Activated naive CD8-positive, alpha-beta T cell treated with anti-CD3 and anti-CD28 coated beads, Interleukin-2, amount 50 U/mL, for 24 hours (primary cell): ENCODE measurements around the gene ADRA2C.
A peak's percentile ranks its signal among the peaks of the same experiment; 100 is the strongest.

Experiments used
- ATAC-seq: fragments of 150-1000 bp; cut with Tn5 transposase; one replicate; pipeline ENCODE4 v1.10.0; 2021
- DNase-seq: peaks from one replicate; pipeline ENCODE4 v3.0.0; 2021
- H3K27ac Mint-ChIP-seq: one replicate; pipeline ENCODE4 v1.8.0; 2021; ENCODE audit warnings: mild to moderate bottlenecking, mixed read lengths
- H3K27me3 Mint-ChIP-seq: one replicate; pipeline ENCODE4 v1.8.0; 2021; ENCODE audit warnings: mixed read lengths
- H3K36me3 Mint-ChIP-seq: one replicate; pipeline ENCODE4 v1.8.0; 2021; ENCODE audit warnings: low read depth, mixed read lengths
- H3K4me1 Mint-ChIP-seq: one replicate; pipeline ENCODE4 v1.8.0; 2021; ENCODE audit warnings: mixed read lengths
- H3K4me3 Mint-ChIP-seq: one replicate; pipeline ENCODE4 v1.8.0; 2021; ENCODE audit warnings: mild to moderate bottlenecking, moderate library complexity, mixed read lengths
- H3K9me3 Mint-ChIP-seq: one replicate; pipeline ENCODE4 v1.8.0; 2021; ENCODE audit warnings: mixed read lengths

The ADRA2C gene

DNA sequence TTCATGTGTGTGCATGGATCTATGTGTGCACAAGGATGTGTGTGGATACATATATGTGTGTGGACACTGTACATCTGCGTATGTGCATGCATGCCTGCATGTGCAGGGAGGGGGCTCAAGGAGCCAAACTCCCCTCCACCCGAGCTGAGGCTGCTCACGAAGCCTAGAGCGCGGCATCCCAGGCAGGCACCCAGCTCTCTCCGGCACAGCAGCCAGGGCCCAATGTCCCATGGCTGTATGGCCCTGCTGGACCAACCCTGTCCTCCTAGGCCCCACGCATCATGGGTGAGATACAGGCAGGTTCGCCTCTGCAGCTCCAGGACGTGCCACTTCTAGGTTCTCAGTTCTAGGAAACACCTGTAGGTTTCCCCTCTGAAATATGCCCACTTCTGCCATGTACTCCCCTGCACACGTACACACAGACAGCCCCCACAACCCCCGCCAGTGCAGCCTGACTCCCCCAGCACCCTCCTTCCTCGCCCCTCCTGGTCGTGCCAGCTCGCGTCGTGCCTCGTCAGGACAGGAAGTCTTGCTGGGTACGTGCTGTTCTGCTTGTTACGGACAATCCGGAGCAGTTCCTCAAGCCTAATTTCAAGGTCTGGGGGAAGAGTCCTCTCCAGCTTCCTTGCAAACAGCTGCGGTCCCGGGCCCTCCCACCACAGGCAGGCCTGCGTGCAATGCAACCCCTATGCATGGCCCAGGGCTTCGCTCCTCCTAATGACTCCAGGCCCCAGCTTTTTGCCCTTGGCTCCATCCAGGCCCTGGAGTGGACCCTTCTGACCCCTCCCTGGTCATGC lies 3.2 kb upstream of the ADRA2C start:
- H3K27ac Mint-ChIP-seq = no peak overlapping the region
- no peaks in the 10 kb centered on the region for H3K9me3 Mint-ChIP-seq
- DNase-seq (no peak), ATAC-seq (no peak)
- peaks cover 1% of the 10 kb centered on the region for H3K36me3 Mint-ChIP-seq
- peaks cover 7% of the 10 kb centered on the region for H3K4me1 Mint-ChIP-seq
- no peak overlapping the region for H3K4me3 Mint-ChIP-seq
- peaks cover 21% of the 10 kb centered on the region for H3K27me3 Mint-ChIP-seq

DNA sequence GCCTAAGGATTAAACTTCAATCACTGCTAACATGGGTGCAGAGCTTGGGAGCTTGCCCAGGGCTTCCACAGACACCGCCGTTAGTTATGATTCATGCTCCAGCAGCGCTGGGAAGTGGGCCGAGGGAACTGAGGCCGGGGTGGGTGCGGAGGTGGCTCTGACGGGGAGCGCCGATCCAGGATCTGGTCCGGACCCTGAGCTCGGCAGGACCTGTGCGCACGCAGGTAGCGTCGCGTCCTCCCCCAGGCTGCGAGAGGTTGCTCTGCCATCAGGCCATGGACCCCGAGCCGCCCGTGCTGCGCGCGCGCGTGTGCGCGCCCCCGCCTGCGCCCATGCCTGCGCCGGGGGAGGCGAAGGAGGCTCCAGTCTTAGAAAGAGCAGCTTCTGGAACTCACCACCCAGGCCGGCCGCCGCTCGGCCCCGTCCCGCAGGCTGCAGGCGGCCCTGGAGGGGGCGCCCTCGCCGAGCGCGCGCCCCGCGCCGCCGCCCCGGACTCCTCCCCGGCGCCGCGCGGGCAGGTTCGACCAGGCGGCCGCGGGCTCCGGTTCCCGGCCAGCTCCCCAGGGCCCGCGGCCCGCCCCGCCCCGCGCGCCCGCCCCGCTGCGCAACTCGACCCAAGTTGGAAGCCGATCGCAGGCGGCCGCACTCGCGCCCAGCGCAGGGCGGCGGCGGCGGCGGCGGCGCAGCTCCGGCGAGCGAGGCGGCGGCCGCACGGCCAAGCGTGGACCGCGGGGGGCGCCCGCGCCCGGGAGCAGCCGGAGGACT lies 732 bp upstream of the ADRA2C start:
- peaks cover 1% of the 10 kb centered on the region for H3K36me3 Mint-ChIP-seq
- peaks cover 31% of the 10 kb centered on the region for H3K27me3 Mint-ChIP-seq
- ATAC-seq (no peak), DNase-seq (peak; percentile 10)
- no peak overlapping the region for H3K4me3 Mint-ChIP-seq
- H3K9me3 Mint-ChIP-seq = no peaks in the 10 kb centered on the region
- H3K27ac Mint-ChIP-seq = no peak overlapping the region
- peaks cover 7% of the 10 kb centered on the region for H3K4me1 Mint-ChIP-seq

DNA sequence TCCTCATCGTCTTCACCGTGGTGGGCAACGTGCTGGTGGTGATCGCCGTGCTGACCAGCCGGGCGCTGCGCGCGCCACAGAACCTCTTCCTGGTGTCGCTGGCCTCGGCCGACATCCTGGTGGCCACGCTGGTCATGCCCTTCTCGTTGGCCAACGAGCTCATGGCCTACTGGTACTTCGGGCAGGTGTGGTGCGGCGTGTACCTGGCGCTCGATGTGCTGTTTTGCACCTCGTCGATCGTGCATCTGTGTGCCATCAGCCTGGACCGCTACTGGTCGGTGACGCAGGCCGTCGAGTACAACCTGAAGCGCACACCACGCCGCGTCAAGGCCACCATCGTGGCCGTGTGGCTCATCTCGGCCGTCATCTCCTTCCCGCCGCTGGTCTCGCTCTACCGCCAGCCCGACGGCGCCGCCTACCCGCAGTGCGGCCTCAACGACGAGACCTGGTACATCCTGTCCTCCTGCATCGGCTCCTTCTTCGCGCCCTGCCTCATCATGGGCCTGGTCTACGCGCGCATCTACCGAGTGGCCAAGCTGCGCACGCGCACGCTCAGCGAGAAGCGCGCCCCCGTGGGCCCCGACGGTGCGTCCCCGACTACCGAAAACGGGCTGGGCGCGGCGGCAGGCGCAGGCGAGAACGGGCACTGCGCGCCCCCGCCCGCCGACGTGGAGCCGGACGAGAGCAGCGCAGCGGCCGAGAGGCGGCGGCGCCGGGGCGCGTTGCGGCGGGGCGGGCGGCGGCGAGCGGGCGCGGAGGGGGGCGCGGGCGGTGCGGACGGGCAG lies 792 bp downstream of the ADRA2C start:
- DNase-seq (no peak), ATAC-seq (no peak)
- peaks cover 1% of the 10 kb centered on the region for H3K36me3 Mint-ChIP-seq
- peaks cover 31% of the 10 kb centered on the region for H3K27me3 Mint-ChIP-seq
- peak overlapping the region; percentile 35 for H3K27ac Mint-ChIP-seq
- peak overlapping the region; percentile 51 for H3K4me3 Mint-ChIP-seq
- peaks cover 7% of the 10 kb centered on the region for H3K4me1 Mint-ChIP-seq
- no peaks in the 10 kb centered on the region for H3K9me3 Mint-ChIP-seq

DNA sequence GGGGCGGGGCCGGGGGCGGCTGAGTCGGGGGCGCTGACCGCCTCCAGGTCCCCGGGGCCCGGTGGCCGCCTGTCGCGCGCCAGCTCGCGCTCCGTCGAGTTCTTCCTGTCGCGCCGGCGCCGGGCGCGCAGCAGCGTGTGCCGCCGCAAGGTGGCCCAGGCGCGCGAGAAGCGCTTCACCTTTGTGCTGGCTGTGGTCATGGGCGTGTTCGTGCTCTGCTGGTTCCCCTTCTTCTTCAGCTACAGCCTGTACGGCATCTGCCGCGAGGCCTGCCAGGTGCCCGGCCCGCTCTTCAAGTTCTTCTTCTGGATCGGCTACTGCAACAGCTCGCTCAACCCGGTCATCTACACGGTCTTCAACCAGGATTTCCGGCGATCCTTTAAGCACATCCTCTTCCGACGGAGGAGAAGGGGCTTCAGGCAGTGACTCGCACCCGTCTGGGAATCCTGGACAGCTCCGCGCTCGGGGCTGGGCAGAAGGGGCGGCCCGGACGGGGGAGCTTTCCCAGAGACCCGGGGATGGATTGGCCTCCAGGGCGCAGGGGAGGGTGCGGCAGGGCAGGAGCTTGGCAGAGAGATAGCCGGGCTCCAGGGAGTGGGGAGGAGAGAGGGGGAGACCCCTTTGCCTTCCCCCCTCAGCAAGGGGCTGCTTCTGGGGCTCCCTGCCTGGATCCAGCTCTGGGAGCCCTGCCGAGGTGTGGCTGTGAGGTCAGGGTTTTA lies 1.5 kb downstream of the ADRA2C start:
- no peaks in the 10 kb centered on the region for H3K9me3 Mint-ChIP-seq
- peaks cover 1% of the 10 kb centered on the region for H3K36me3 Mint-ChIP-seq
- DNase-seq = no peak
- peaks cover 31% of the 10 kb centered on the region for H3K27me3 Mint-ChIP-seq
- no peak overlapping the region for H3K27ac Mint-ChIP-seq
- no peak for ATAC-seq
- H3K4me3 Mint-ChIP-seq = peak overlapping the region; percentile 35
- peaks cover 7% of the 10 kb centered on the region for H3K4me1 Mint-ChIP-seq

DNA sequence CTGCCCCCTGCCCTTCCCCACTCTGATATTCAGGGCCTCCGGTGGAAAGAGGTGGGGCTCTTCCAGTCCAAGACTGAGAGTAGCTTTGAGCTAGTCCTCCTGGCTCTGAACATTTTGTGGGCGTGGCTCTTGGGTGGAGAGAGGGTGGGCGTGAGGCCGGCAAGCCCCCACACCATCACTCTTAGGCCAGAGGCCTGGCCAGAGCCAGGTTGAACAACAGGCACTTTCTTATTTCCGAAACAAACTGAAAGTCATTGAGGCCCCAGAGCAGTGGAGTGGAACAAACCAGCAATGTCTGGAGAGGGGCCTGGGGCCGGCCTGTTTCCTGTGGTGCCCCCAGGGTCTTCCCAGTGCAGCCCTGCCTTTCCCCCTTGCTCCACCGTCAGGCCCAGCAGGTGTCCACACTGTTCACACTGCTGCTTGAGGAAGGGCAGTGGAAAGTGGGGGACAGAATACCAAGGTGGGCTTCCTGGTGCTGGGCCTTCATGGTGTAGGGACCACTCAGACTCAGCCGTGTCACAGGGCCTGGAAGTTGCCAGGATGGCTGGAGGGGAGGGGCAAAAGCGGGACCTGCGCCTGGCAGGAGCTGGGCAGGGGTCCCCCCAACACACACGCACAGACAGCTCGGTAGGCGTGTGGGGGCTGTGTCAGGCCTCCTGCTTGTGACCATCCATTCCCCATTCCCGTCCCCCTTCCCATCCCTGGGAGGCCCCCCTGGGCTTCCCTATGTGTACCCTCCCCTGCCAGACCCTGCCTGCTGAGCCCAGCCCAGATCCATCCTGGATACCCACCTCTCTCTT lies 2.9 kb downstream of the ADRA2C start:
- Mint-ChIP-seq H3K4me3 (no peak overlapping the region), H3K36me3 (peaks cover 1% of the 10 kb centered on the region), H3K9me3 (no peaks in the 10 kb centered on the region), H3K27me3 (peaks cover 28% of the 10 kb centered on the region), H3K4me1 (peaks cover 7% of the 10 kb centered on the region), H3K27ac (no peak overlapping the region)
- no peak for DNase-seq
- ATAC-seq = no peak

DNA sequence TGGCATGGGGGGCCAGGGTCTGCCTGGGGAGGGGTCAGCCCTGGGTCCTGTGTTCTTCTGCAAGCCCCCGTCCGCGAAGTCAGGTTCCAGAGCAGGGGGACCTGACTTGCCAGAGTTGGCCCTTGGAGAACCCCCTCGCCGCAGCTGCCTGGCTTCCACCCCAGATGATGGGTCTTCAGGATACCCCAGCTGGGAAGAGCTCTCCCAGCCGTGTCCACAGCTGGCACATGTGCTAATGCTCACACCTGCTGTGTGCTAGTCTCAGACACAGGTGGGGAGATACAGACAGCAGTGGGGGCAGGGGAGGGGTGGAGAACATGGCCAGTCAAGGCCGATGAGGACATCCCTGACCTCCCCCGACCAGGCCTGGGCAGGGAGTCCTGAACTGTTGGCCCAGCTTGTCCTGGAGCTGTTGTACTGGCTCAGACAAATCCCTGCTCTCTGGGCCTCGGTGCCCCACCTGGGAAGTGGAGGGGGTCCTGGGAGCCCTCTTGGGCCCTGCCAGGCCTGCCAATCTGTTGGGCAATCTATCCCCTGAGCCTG lies 3.5 kb downstream of the ADRA2C start:
- Mint-ChIP-seq H3K27ac (no peak overlapping the region), H3K4me3 (no peak overlapping the region), H3K36me3 (peaks cover 1% of the 10 kb centered on the region), H3K27me3 (peaks cover 24% of the 10 kb centered on the region), H3K4me1 (peaks cover 7% of the 10 kb centered on the region), H3K9me3 (no peaks in the 10 kb centered on the region)
- ATAC-seq = no peak
- DNase-seq = no peak

DNA sequence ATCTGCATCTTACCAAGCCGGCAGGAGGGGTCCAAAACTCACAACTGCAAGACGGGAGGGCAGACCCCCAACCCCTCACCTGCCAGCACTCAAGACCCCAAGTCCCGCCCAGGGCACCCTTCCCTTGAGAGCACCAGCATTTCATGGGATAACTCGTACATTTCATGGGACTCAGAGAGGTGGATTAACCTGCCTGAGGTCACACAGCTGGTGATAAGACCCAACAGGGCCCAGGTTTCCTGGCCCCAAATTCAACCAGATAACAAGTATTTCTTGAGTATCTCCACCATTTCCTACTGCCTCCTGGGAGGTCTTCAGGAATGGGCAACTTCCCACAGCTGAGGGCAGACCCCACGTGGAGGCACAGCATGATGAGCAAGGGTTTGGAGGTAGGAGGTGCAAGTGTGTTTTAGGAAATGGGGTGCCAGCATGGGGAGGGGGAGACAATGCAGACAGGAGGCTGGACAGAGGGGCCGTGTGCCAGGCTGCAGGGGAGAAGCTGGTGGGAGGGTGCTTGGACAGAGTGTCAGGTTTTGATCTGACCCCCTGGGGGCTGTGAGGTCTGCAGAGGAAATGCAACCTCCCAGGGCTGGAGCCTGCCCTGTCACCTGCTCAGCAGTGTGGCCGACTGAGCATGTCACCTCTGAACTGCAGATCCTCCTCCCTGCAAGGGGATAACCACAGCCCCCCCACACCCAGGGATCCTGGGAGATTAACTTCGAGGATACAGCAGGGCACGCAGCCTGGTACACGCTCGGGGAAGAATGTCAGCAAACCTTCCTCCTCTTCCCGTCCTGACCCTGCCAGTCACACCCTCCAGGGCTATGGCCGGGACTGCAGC lies 4.4 kb downstream of the ADRA2C start:
- H3K27me3 Mint-ChIP-seq = peaks cover 19% of the 10 kb centered on the region
- H3K36me3 Mint-ChIP-seq = peaks cover 1% of the 10 kb centered on the region
- H3K4me3 Mint-ChIP-seq = no peak overlapping the region
- DNase-seq (no peak), ATAC-seq (no peak)
- H3K4me1 Mint-ChIP-seq = peaks cover 7% of the 10 kb centered on the region
- no peak overlapping the region for H3K27ac Mint-ChIP-seq
- no peaks in the 10 kb centered on the region for H3K9me3 Mint-ChIP-seq

DNA sequence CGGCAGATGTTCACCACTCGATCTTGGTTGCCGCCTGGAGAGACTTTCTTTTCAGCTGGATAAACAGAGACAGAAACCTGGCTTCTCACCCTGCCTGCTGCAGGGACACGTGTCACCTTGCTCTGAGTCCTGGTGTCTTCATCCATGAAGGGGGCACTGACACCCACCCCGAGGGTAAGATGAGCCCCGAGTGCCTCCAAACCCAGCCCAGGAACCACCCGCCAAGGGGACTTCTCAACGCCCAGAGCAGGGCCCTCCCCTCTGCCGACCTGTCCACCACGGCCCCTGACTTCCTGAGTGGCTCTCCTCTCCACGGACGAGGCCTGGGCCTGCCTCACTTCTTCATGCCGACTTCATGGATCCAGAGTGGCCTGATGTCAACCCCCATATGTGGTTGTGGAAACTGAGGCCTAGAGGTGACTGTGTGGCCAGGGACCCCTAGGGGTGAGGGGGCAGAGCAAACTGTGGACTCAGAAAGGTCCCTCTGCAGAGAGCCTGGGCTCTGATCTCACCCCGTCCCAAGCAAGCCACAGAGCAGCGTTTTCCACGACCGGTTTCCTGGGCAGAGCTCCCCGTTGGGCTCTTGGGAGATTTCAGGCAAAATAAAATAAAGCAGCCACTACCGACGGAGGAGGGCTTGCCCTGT lies 5.1 kb downstream of the ADRA2C start:
- no peak overlapping the region for H3K4me3 Mint-ChIP-seq
- H3K4me1 Mint-ChIP-seq = peaks cover 7% of the 10 kb centered on the region
- peaks cover 1% of the 10 kb centered on the region for H3K36me3 Mint-ChIP-seq
- ATAC-seq (no peak), DNase-seq (no peak)
- H3K27ac Mint-ChIP-seq = no peak overlapping the region
- peaks cover 19% of the 10 kb centered on the region for H3K27me3 Mint-ChIP-seq
- H3K9me3 Mint-ChIP-seq = no peaks in the 10 kb centered on the region

DNA sequence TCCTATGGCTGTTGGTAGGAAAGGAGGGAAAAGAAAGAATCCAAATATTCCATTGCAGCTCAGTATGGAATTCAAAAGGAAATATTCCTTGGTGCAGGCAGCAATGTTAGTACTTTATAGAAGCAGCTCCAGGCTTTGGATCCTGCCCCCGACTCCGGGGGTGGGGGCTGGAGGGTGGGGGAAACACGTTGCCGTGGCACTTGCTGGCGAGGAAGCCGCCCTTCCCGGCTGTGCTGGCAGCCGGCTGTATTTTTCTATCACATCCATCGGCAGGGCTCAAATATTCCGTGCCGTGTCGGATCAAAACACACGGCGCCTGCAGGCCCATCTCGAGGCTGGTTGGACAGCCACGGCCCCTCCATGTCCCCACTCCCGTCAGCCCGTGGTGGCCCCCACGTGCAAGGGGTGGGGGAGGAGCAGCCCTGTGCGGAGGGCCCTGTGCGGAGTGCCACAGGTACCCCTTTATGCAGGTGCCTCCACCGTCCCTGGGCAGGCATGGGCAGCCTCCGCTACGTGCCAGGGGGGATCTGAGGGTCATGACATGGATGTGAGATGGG lies 5.8 kb downstream of the ADRA2C start:
- no peak for DNase-seq
- H3K4me3 Mint-ChIP-seq = no peak overlapping the region
- no peak for ATAC-seq
- H3K27ac Mint-ChIP-seq = no peak overlapping the region
- peaks cover 3% of the 10 kb centered on the region for H3K4me1 Mint-ChIP-seq
- peaks cover 1% of the 10 kb centered on the region for H3K36me3 Mint-ChIP-seq
- H3K9me3 Mint-ChIP-seq = no peaks in the 10 kb centered on the region
- peaks cover 15% of the 10 kb centered on the region for H3K27me3 Mint-ChIP-seq

DNA sequence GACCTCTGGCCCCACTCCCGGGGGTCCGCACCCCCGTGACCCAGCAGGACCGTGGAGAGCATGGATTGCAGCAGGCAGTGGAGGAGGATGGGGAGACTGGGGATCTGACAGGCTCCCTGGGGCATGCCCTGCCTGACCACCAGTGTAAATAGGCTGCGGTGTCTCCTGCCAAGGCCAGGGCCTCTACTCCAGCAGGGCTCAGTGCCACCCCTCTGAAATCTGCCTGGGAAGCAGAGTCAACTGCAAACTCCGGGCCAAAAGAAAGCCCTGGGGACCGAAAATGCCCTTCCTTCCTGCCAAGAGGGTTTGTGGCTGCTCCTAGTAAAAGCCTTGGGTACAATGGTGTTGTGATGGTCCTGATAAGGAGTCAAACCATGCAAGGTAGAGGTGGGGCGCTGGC lies 6.4 kb downstream of the ADRA2C start:
- H3K36me3 Mint-ChIP-seq = peaks cover under 1% of the 10 kb centered on the region
- peaks cover 2% of the 10 kb centered on the region for H3K4me1 Mint-ChIP-seq
- peaks cover 13% of the 10 kb centered on the region for H3K27me3 Mint-ChIP-seq
- ATAC-seq (no peak), DNase-seq (no peak)
- H3K27ac Mint-ChIP-seq = no peak overlapping the region
- no peak overlapping the region for H3K4me3 Mint-ChIP-seq
- H3K9me3 Mint-ChIP-seq = no peaks in the 10 kb centered on the region

DNA sequence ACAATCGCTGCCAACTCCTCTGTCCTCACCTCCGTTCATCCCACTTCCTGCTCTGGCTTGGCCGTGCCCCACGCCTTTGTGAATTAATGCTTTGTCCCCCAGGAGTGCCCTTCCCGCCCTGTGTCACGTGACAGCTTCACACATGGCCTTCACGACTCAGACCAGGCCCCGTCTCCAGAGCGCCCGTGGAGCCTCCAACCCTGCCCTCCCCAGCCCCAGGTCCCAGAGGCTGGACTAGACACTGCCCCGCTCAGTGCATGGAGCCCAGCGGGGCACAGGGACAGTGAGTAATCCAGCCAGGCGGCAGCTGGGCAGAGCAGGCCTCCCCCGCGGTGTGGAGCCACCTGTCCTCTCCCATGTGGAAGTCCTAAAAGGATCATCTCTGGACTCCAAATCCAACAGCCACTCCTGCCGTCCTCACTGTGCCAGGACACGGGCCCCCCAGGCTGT lies 7.4 kb downstream of the ADRA2C start:
- Mint-ChIP-seq H3K4me3 (no peak overlapping the region), H3K27ac (no peak overlapping the region), H3K9me3 (no peaks in the 10 kb centered on the region), H3K36me3 (no peaks in the 10 kb centered on the region), H3K27me3 (peaks cover 6% of the 10 kb centered on the region), H3K4me1 (no peaks in the 10 kb centered on the region)
- DNase-seq (no peak), ATAC-seq (no peak)

DNA sequence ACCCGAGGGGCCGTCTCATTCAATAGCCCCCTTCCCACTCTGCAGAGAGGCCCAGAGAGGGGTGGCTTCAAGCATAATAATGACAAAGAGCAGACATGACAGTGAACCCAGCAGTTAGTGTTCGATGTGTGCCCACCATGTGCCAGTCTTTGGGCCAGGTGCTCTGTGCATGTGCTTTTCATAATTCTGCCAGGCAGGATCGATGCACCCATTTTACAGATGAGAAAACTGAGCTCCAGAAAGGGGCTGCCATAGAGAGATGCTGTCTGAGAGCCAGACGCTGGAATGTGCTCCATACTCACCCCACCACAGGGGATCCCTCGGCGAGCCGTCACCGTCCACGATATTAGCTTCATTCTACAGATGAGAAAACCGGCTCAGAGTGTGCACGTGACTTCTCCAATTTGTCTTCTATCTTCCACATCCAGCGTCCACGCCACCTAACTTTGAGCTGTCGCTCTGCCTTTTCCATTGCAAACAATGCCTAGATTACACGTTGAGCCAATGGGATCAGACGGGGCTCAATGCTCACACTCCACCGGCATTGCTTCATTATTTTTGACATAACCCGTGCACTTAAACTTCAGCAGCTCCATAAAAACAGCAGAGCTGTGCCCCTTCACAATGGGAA lies 8.2 kb downstream of the ADRA2C start:
- H3K9me3 Mint-ChIP-seq = no peaks in the 10 kb centered on the region
- H3K27ac Mint-ChIP-seq = no peak overlapping the region
- no peak for DNase-seq
- ATAC-seq = no peak
- H3K4me3 Mint-ChIP-seq = no peak overlapping the region
- peaks cover 3% of the 10 kb centered on the region for H3K27me3 Mint-ChIP-seq
- no peaks in the 10 kb centered on the region for H3K36me3 Mint-ChIP-seq
- H3K4me1 Mint-ChIP-seq = no peaks in the 10 kb centered on the region
